ENCODE measurements around the gene SLC25A53.

SLC25A53 gene

GRCh38 chrX:104141087-104141760 is 15.6 kb downstream of the SLC25A53 start:
- Histone ChIP-seq H3K9me2 (replicated peaks; ENCODE audit: insufficient read depth, low read length) (no peaks in the 10 kb centered on the region), H4K20me1 (ENCODE audit: low read depth, low read length) (no peaks in the 10 kb centered on the region), H3K4me3 (ENCODE audit: insufficient read depth, low read length, poor library complexity, severe bottlenecking) (no peak overlapping the region), H3K9me3 (ENCODE audit: insufficient read depth, low read length) (no peaks in the 10 kb centered on the region), H3K79me2 (ENCODE audit: insufficient read depth, low read length) (no peaks in the 10 kb centered on the region), H3K4me2 (ENCODE audit: low read depth, low read length, poor library complexity, severe bottlenecking) (no peak overlapping the region), H3K27ac (ENCODE audit: low read depth, low read length) (no peak overlapping the region), H3K36me3 (ENCODE audit: low read length) (no peaks in the 10 kb centered on the region), H3K27me3 (ENCODE audit: low read length) (no peaks in the 10 kb centered on the region), H2AFZ (ENCODE audit: low read depth, low read length, severe bottlenecking) (no peak overlapping the region), H3K9ac (ENCODE audit: low read length) (no peak overlapping the region), H3F3A (ENCODE audit: insufficient read depth) (no peaks in the 10 kb centered on the region)
- TF ChIP-seq EZH2phosphoT487 (conservative IDR thresholded peaks at IDR 0.05; ENCODE audit: low read length) = no peak
- no peak for TF ChIP-seq CTCF (IDR thresholded peaks at IDR 0.05; ENCODE audit: insufficient read depth, low read length, poor library complexity, severe bottlenecking)

DNA sequence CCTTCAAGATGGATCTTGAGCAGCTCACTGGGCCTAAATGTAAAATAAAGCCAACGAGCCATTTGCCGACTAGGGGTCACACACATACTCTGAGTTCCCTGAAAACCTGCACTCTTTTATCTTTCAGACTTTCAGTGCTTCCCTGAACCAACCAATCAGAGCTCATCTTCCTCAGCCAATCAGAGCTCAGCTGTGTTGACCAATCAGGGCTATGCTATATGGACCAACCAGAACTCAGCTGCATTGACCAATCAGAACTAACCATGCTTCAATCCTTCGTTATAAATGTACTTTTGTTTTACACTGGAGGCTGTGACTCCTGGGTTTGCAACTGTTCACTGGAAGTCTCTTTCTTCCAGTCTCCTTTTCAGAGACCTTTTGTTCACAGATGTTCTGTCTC is 19.3 kb downstream of the SLC25A53 start:
- TF ChIP-seq EZH2phosphoT487 (conservative IDR thresholded peaks at IDR 0.05; ENCODE audit: low read length) (no peak), CTCF (IDR thresholded peaks at IDR 0.05; ENCODE audit: insufficient read depth, low read length, poor library complexity, severe bottlenecking) (no peak)
- no peak overlapping the region for H3K27ac ChIP-seq (ENCODE audit: low read depth, low read length)

DNA sequence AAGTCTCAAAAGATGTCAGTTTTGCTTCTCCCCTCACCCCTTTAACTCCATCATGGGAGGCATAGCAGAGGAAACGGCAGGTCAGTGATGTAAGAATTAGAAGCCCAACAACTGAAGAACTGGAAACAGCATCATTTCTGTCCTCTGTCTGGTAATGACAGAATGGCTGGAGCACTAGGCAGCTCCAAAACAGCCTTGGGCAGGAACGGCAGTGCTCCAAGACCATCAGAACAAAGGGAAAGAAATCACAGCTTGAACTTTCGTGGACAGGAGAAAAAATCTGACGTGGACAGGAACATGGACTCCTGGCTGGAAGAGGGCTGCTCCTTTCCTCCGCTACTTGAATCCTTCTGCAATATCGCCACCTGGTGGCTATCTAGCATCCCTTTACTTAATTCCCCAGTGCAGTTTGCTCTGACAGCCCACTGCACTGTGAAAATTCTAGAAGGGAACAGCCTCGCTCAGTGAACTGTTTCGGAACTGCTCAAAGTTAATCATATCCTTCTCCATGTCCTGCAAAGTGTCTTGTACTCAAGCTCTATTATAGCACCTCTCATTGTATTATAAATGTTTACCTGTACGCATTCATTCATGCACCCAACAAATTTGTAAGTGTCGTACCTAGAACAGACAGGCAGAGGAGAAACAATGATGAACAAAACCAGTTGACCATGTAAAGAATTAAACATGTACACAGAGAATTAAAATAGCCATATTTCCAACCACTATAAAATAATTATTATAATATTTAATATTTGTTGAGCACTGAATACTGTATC is 20.4 kb downstream of the SLC25A53 start:
- no peak overlapping the region for H3K27ac ChIP-seq (ENCODE audit: low read depth, low read length)
- H3K4me3 ChIP-seq (ENCODE audit: insufficient read depth, low read length, poor library complexity, severe bottlenecking) = no peak overlapping the region
- no peaks in the 10 kb centered on the region for H3K79me2 ChIP-seq (ENCODE audit: insufficient read depth, low read length)
- H3K9me2 ChIP-seq (replicated peaks; ENCODE audit: insufficient read depth, low read length) = no peaks in the 10 kb centered on the region
- no peak overlapping the region for H3K9ac ChIP-seq (ENCODE audit: low read length)
- H4K20me1 ChIP-seq (ENCODE audit: low read depth, low read length) = no peaks in the 10 kb centered on the region
- H3K36me3 ChIP-seq (ENCODE audit: low read length) = no peaks in the 10 kb centered on the region
- H3F3A ChIP-seq (ENCODE audit: insufficient read depth) = no peaks in the 10 kb centered on the region
- no peak overlapping the region for H3K4me2 ChIP-seq (ENCODE audit: low read depth, low read length, poor library complexity, severe bottlenecking)
- no peak for TF ChIP-seq CTCF (IDR thresholded peaks at IDR 0.05; ENCODE audit: insufficient read depth, low read length, poor library complexity, severe bottlenecking)
- TF ChIP-seq EZH2phosphoT487 (conservative IDR thresholded peaks at IDR 0.05; ENCODE audit: low read length) = no peak
- no peak overlapping the region for H2AFZ ChIP-seq (ENCODE audit: low read depth, low read length, severe bottlenecking)
- no peaks in the 10 kb centered on the region for H3K9me3 ChIP-seq (ENCODE audit: insufficient read depth, low read length)
- no peaks in the 10 kb centered on the region for H3K27me3 ChIP-seq (ENCODE audit: low read length)

More for the DNA sequence above, 19.3 kb downstream of the SLC25A53 start:
- Histone ChIP-seq H3K79me2 (ENCODE audit: insufficient read depth, low read length) (no peaks in the 10 kb centered on the region), H3F3A (ENCODE audit: insufficient read depth) (no peaks in the 10 kb centered on the region), H3K4me3 (ENCODE audit: insufficient read depth, low read length, poor library complexity, severe bottlenecking) (no peak overlapping the region), H3K9me2 (replicated peaks; ENCODE audit: insufficient read depth, low read length) (no peaks in the 10 kb centered on the region), H2AFZ (ENCODE audit: low read depth, low read length, severe bottlenecking) (no peak overlapping the region), H3K9me3 (ENCODE audit: insufficient read depth, low read length) (no peaks in the 10 kb centered on the region), H3K36me3 (ENCODE audit: low read length) (no peaks in the 10 kb centered on the region), H3K4me2 (ENCODE audit: low read depth, low read length, poor library complexity, severe bottlenecking) (no peak overlapping the region), H3K9ac (ENCODE audit: low read length) (no peak overlapping the region), H4K20me1 (ENCODE audit: low read depth, low read length) (no peaks in the 10 kb centered on the region), H3K27me3 (ENCODE audit: low read length) (no peaks in the 10 kb centered on the region)
